Measurements from ENCODE around the gene CD6.

- no peak for TF ChIP-seq CTCF (IDR thresholded peaks at IDR 0.05)
- no peak for TF ChIP-seq POLR2A (IDR thresholded peaks at IDR 0.05)
- TF ChIP-seq EP300 (IDR thresholded peaks at IDR 0.05) = no peak
- TF ChIP-seq POLR2AphosphoS5 (IDR thresholded peaks at IDR 0.05) = no peak
These were observed 96.4 kb downstream of the CD6 start for GRCh38 chr11:61067782-61068446.

All from stomach (tissue), 4 donors.